Large intestine (tissue), 3 donors: ENCODE data around the gene KIF6. TPM values are rescaled to one million over a fixed set of nuclear protein-coding genes. Genes with fewer than 3 reads are reported as not detected.

Experiments used
- DNase-seq, 2 donors: peaks; one replicate each; pipeline versions ENCODE4 v3.0.0 to v3.0.0-alpha.2; 2013
- H3K27ac ChIP-seq: one replicate; pipeline ENCODE4 v1.5.1; 2013; ENCODE audit warnings: low read length
- H3K27me3 ChIP-seq: 2 replicates; pipeline ENCODE4 v1.6.1; 2013; ENCODE audit warnings: low read length; ENCODE audit not compliant: control insufficient read depth, insufficient read depth
- H3K36me3 ChIP-seq: 2 replicates; pipeline ENCODE4 v1.6.1; 2013; ENCODE audit warnings: low read length; ENCODE audit not compliant: control insufficient read depth, insufficient read depth
- H3K4me1 ChIP-seq: one replicate; pipeline ENCODE4 v1.6.1; 2013; ENCODE audit warnings: low read length; ENCODE audit not compliant: control insufficient read depth, insufficient read depth
- H3K4me3 ChIP-seq: one replicate; pipeline ENCODE4 v1.5.1; 2013; ENCODE audit warnings: low read length
- H3K9me3 ChIP-seq: one replicate; pipeline ENCODE4 v1.6.1; 2013; ENCODE audit warnings: mild to moderate bottlenecking, low read depth, low read length, moderate library complexity; ENCODE audit not compliant: control insufficient read depth
- WGBS: methylation state at CpG from one replicate; pipeline ENCODE4 v1.1.5; 2013; ENCODE audit warnings: low lambda C conversion rate; ENCODE audit not compliant: insufficient coverage; 5-methylcytosine and 5-hydroxymethylcytosine counted together
- polyA plus RNA-seq: library from polyadenylated mRNA; unstranded; fragments of 120-200 nt; gene quantifications from one replicate; pipeline ENCODE4 v1.2.1, GENCODE V29; 2013

The KIF6 gene
- polyA plus RNA-seq, 1 donor = 0.70 TPM

DNA sequence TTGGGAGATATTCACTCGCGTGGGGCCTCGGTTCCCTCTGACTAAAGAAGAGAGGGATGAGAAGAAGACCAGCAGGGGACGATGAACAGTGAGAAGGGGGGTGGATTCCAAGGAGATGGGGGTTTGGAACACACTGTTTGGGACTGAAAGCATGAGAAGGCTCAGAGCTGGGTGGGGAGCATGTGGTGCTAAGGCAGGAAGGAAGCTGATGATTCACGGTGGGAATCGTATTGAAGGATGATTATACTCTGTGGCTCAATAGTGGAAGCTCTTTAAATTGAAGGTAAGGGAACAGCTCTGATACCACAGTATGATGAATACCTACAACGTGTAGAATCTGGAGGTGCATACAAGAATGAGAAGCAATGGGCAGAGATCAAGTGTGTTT lies 285.2 kb downstream of the KIF6 start:
- WGBS = 71% methylated on average over 3 of the region's 7 CpGs
- Histone ChIP-seq H3K36me3 (no peaks in the 10 kb centered on the region), H3K27ac (no peak overlapping the region), H3K4me3 (no peak overlapping the region), H3K4me1 (no peaks in the 10 kb centered on the region), H3K9me3 (no peaks in the 10 kb centered on the region), H3K27me3 (no peaks in the 10 kb centered on the region)
- no peak for DNase-seq

DNA sequence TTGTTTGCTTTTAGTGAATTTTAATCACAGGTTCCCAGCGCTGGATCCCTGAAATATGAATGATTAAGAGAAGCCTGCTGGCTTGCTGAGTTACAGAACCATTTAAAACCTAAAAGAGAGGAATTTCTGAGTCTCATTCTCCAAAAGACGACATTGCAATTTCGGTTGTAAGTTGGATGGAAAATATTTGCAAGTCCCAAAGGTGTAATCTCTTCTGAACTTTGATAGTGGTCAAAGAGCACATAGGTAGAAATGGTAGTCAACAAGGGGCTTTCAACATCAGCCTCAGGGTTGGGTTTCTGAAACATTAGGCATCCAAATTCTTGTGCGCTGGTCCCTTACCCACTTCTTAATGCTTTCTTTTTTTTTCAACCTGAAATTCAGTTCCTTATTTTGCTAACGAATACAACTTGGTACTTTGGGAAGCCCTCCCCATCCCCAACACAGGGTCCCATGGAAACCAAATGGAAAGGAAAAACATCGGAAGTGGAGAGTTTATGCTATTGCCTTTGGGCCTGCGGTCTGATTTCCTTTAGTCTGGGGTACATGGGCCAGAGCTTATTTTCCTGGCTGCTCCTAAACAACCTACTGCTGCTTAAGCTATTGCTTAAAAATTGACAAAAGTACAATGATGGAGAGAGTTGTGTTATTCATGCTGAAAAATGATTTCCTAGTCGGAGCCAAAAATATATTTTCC lies 285.7 kb downstream of the KIF6 start:
- no peaks in the 10 kb centered on the region for H3K36me3 ChIP-seq
- DNase-seq = no peak
- no peaks in the 10 kb centered on the region for H3K9me3 ChIP-seq
- 100% methylated on average over 1 of the region's 8 CpGs for WGBS
- H3K4me3 ChIP-seq = no peak overlapping the region
- no peak overlapping the region for H3K27ac ChIP-seq
- no peaks in the 10 kb centered on the region for H3K4me1 ChIP-seq
- no peaks in the 10 kb centered on the region for H3K27me3 ChIP-seq

DNA sequence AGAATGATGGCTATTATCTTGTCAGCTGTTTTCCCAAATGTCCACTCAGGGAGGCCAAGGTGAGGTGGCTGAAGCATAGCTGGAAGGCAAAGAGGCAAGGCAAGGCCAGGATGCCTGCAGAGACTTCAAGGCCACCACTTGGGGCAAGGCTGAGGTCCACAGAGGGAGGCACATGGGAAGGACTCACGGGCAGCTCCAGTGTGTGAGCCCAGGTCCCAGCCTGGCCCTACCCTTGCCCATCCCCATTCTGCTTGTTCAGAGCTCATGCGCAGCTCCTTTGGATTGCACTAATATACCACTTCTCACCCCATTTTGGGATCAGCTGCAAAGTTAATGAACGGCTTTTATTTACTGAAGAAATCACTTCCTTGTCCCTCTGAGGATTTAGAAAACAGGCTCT lies 291.6 kb downstream of the KIF6 start:
- no peak for DNase-seq
- 20% methylated on average over 2 of the region's 3 CpGs for WGBS
- no peaks in the 10 kb centered on the region for H3K4me1 ChIP-seq
- H3K27me3 ChIP-seq = no peaks in the 10 kb centered on the region
- no peak overlapping the region for H3K4me3 ChIP-seq
- H3K36me3 ChIP-seq = no peaks in the 10 kb centered on the region
- H3K27ac ChIP-seq = no peak overlapping the region
- no peaks in the 10 kb centered on the region for H3K9me3 ChIP-seq

DNA sequence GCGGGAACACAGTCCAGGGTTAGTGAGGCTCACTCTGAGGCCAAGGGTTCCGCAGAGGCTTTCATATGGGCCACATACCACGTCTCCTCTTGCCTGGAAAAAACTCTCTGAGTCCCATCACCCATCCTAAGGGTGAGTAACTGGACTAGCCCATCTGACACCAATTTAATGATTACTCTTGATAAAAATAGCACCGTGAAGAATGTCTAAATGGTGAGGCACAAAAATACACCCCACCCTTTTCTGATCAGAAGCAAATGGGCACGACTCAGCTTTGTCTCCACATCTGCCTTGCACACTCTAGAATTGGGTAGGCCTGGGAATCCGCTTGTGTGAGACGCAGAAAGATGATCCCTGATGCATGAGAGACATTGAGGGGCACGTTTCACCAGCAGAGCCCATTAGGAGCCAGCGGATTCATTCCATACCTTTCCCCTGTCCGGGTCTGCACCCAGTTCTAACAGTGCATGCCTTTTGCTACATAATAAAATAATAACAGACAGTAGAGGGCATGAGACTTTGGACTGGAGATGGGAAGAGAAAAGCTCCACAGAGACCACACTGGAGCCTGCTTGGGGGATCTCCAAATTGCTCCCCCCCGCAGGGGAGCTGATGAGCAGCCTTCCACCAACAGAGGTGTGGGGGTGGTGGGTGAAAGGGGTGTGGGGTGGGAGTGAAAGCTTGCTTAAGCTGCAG lies 292.7 kb downstream of the KIF6 start:
- WGBS = no CpG with 5 or more reads among the region's 11 CpGs
- Histone ChIP-seq H3K27me3 (no peaks in the 10 kb centered on the region), H3K4me1 (no peaks in the 10 kb centered on the region), H3K4me3 (no peak overlapping the region), H3K36me3 (no peaks in the 10 kb centered on the region), H3K27ac (no peak overlapping the region), H3K9me3 (no peaks in the 10 kb centered on the region)
- no peak for DNase-seq

DNA sequence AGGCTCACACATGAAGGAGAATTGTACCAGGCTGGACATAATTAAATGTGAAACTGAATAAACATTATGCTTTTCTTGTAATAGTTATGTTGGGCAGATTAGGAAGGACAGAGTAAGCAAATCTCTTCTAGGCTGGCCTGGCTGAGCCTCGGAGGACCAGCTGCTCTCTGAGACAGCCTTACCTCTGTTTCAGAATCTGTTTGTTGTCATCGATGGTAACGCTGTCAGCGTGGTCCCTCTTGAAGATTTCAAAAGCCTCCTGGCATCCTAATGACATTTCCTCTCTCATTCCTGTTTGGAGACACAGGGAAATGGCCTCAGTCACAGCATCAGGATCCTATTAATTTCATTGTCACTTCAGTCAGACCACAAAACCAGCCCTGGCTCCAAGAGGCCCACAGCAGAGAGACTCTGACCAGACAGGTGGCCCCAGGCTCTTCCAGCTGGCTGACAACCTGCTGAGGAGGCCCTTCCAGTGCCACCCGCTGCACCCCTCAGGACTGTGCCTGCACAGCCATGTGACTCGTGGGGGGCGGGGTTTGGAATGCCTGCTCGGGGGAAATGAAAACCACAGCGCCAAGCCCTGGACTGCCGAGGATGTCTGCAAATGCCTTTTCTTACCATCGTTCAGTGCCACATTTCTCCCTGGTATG lies 294.2 kb downstream of the KIF6 start:
- Histone ChIP-seq H3K4me3 (no peak overlapping the region), H3K27me3 (no peaks in the 10 kb centered on the region), H3K36me3 (no peaks in the 10 kb centered on the region), H3K9me3 (no peaks in the 10 kb centered on the region), H3K27ac (no peak overlapping the region), H3K4me1 (no peaks in the 10 kb centered on the region)
- peak; percentile 31 to 65 for DNase-seq
- 80% methylated on average over 1 of the region's 11 CpGs for WGBS

DNA sequence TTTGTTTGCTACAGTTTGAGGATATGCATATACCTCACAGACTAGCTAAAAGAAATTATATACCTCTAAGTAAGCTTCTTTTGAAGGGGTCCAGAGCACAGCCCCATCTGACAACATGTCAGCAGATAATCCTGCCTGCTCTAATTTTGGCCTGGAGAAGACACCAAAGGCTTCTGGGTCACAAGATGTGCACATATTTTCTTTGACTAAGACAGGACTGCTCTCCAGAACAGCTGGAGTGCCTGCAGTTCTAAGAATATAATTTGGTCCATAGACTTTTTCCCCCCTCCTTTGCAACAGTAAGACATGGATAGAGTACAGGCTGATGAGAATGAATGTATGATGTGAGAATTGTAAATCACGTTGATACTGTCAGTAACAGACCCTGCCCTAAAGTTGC lies 294.8 kb downstream of the KIF6 start:
- 83% methylated on average over 1 of the region's 1 CpG for WGBS
- no peaks in the 10 kb centered on the region for H3K4me1 ChIP-seq
- H3K36me3 ChIP-seq = no peaks in the 10 kb centered on the region
- H3K4me3 ChIP-seq = no peak overlapping the region
- no peak for DNase-seq
- no peak overlapping the region for H3K27ac ChIP-seq
- H3K27me3 ChIP-seq = no peaks in the 10 kb centered on the region
- no peaks in the 10 kb centered on the region for H3K9me3 ChIP-seq

DNA sequence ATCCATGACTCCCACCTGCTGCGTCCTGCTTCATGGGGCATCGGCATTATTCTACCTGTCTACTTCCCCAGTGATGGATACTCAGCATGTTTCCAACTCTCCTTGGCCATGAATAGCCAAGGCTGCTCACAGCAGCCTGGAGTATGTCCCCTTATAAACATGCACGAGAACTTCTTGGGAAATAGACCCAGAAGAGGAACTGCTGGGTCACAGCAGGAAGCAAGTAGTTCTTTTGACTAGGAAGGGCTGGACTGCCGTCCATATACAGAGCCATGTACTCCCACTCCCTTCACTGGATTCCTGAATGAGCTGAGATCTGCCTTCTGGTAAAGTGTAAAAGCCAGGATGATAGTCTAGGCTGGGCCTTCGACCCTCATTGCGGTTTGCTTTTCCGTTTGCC lies 296.4 kb downstream of the KIF6 start:
- Histone ChIP-seq H3K4me3 (no peak overlapping the region), H3K9me3 (no peaks in the 10 kb centered on the region), H3K27ac (no peak overlapping the region), H3K27me3 (no peaks in the 10 kb centered on the region), H3K36me3 (no peaks in the 10 kb centered on the region), H3K4me1 (no peaks in the 10 kb centered on the region)
- no peak for DNase-seq
- WGBS = 100% methylated on average over 1 of the region's 7 CpGs

DNA sequence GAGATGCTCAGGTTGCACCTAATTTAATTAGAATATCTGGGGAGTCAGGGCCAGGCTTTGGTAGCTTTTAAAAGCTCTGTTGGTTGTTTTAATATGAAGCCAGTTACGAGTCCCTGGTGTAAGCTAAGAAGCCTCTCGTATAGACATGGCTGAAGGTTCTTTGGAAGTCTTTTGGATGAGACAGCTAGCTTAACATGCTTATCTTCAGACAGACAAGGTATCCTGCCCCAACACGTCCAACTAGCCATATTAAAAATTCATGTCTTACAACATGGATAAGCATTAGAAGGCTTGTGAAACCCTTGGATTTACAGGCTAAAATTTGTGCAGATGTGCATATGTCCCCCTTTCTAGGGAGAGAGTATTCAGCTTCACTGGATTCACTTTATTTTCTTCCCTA lies 297.1 kb downstream of the KIF6 start:
- Histone ChIP-seq H3K9me3 (no peaks in the 10 kb centered on the region), H3K4me3 (no peak overlapping the region), H3K4me1 (no peaks in the 10 kb centered on the region), H3K27ac (no peak overlapping the region), H3K27me3 (no peaks in the 10 kb centered on the region), H3K36me3 (no peaks in the 10 kb centered on the region)
- no CpG with 5 or more reads among the region's 3 CpGs for WGBS
- DNase-seq = no peak

DNA sequence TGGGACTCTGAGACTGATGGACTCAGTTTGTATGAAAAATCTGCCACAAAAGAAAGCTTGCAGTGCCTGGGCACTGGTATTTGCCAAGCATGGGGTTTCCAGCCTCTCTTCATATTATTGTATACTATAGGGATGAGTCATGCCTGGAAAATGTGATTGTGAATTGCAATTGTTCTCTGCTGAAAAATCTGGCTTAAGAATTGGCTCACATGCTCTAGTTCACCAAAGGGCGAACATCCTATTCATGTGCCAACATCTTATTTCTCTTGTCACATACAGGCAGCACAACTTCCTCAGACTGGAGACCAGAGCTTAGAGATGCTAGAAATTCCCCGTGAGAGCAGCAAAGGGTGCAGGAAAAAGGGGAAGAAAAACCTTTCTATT lies 299.1 kb downstream of the KIF6 start:
- WGBS = no CpG with 5 or more reads among the region's 2 CpGs
- DNase-seq = peak in 1 of 2 donors; percentile 25
- H3K36me3 ChIP-seq = no peaks in the 10 kb centered on the region
- no peaks in the 10 kb centered on the region for H3K27me3 ChIP-seq
- no peak overlapping the region for H3K4me3 ChIP-seq
- H3K4me1 ChIP-seq = no peaks in the 10 kb centered on the region
- no peaks in the 10 kb centered on the region for H3K9me3 ChIP-seq
- no peak overlapping the region for H3K27ac ChIP-seq

DNA sequence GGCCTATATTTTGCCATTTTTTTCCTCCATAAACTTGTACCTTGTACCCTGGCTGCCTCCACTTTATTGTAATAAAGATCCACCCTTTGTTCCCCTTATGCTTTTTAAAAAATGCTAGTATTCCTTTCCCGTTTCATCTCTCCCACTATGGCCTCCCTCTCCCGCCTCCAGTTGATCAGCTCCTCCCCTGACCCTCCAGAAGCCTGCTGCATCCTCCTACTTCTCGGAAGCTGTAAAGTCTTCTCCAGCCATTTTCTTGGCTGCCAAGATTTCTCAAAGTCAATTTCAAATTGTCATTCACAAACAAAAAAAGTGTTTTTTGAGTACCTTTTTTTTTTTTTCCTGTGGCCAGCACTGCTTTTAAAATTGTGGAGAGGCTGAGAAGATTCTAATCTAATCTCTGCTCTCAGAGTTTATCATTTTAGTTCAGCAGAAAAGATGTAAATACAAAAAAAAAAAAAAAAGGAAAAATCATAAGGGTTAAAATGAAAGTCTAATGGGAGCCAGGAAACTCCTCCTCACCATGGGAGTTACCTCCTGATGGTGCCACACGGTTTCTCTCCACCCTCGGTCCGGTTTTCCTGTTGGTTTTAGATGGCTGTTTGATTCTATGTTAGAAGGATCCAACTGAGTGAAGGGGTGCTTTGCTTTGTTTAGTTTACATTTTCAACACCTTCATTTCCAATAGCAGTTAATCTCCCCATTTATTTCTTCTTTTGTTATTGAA lies 299.7 kb downstream of the KIF6 start:
- H3K9me3 ChIP-seq = no peaks in the 10 kb centered on the region
- no peaks in the 10 kb centered on the region for H3K27me3 ChIP-seq
- H3K4me3 ChIP-seq = no peak overlapping the region
- no peak for DNase-seq
- no peaks in the 10 kb centered on the region for H3K36me3 ChIP-seq
- 74% methylated on average over 2 of the region's 6 CpGs for WGBS
- no peaks in the 10 kb centered on the region for H3K4me1 ChIP-seq
- H3K27ac ChIP-seq = no peak overlapping the region
